ENCODE measurements around the gene MVK. TPM values are rescaled to one million over a fixed set of nuclear protein-coding genes. Genes with fewer than 3 reads are reported as not detected.

Gene MVK
- total and polyA plus RNA-seq, 2 of the 4 experiments (the other 2 are of a cell fraction): 6.6 to 11.5 TPM

GRCh38 chr12:109567296-109567695 lies 6.3 kb upstream of the MVK start:
- no peak overlapping the region for H3K4me3 ChIP-seq (ENCODE audit: insufficient read depth, low read depth, low read length)
- BruUV-seq (replicated peaks): no TSS peak
- no peak overlapping the region for H2AK9ac ChIP-seq (replicated peaks; ENCODE audit: low read depth, low read length, poor library complexity)
- no peak overlapping the region for H2BK15ac ChIP-seq (ENCODE audit: low read depth, low read length)
- H4K5ac ChIP-seq (ENCODE audit: low read depth, low read length): no peak overlapping the region
- H3K18ac ChIP-seq (ENCODE audit: low read depth, low read length): no peak overlapping the region
- H3K23ac ChIP-seq (ENCODE audit: low read depth, low read length): no peak overlapping the region
- no peak overlapping the region for H2AK5ac ChIP-seq (ENCODE audit: low read depth, low read length)
- no peak overlapping the region for H2BK120ac ChIP-seq (ENCODE audit: low read depth, low read length)
- H4K20me1 ChIP-seq (ENCODE audit: insufficient read depth, low read length): no peaks in the 10 kb centered on the region
- H3K4me2 ChIP-seq (ENCODE audit: low read depth, low read length): no peak overlapping the region
- H3K27me3 ChIP-seq (ENCODE audit: control insufficient read depth, insufficient read depth, low read length): no peaks in the 10 kb centered on the region
- 0 out of 2 replicates have a peak, but pooled peaks cover under 1% of the 10 kb centered on the region for H3K9me3 ChIP-seq (ENCODE audit: control insufficient read depth, insufficient read depth, low read length)
- no peak overlapping the region for H3K56ac ChIP-seq (ENCODE audit: extremely low read depth, insufficient read depth, low read length)
- no peaks in the 10 kb centered on the region for H3K9me1 ChIP-seq (ENCODE audit: insufficient read depth, low read length)
- H3K79me1 ChIP-seq (ENCODE audit: low read depth in 1 of 2, low read length in 2 of 2): 0 out of 4 replicates have a peak, but pooled peaks cover 0 to 3% of the 10 kb centered on the region in 2 experiments
- in situ Hi-C loops (cut with MboI; ENCODE audit: low sequenced_read_pairs): no loop called here
- CTCF ChIA-PET: no interaction called here
- no peak for DNase-seq
- H2AFZ ChIP-seq (replicated peaks; ENCODE audit: low read length, poor library complexity): no peak overlapping the region
- H3K27ac ChIP-seq (ENCODE audit: insufficient read depth, low read length): no peak overlapping the region
- WGBS, 2 experiments (ENCODE audit: extremely low coverage in 2 of 2, insufficient read length in 1 of 2): 82% methylated on average over 6 of the region's 10 CpGs; no CpG with 5 or more reads in 1 of the 2 experiments
- no peak overlapping the region for H4K8ac ChIP-seq (ENCODE audit: low read depth in 2 of 2, low read length in 2 of 2)
- no peak overlapping the region for H4K91ac ChIP-seq (ENCODE audit: insufficient read depth, low read depth, low read length)
- ATAC-seq (ENCODE audit: low read depth): no peak
- POLR2A ChIA-PET (ENCODE audit: unreplicated experiment): no interaction called here
- TF ChIP-seq BHLHE40 (IDR thresholded peaks at IDR 0.05; ENCODE audit: low read depth, low read length) (no peak), ELK1 (IDR thresholded peaks at IDR 0.05; ENCODE audit: borderline replicate concordance, low read depth, low read length) (no peak), CEBPB (IDR thresholded peaks at IDR 0.05; ENCODE audit: low read depth, low read length) (no peak), RAD21 (IDR thresholded peaks at IDR 0.05; ENCODE audit: low read length) (no peak), SMC3 (IDR thresholded peaks at IDR 0.05; ENCODE audit: low read depth, low read length) (no peak), FOS (IDR thresholded peaks at IDR 0.05; ENCODE audit: low read depth, low read length) (no peak), NFE2L2 (IDR thresholded peaks at IDR 0.05; ENCODE audit: low read depth, low read length) (no peak), RFX5 (IDR thresholded peaks at IDR 0.05; ENCODE audit: low read depth, low read length) (no peak), MAFK (IDR thresholded peaks at IDR 0.05; ENCODE audit: low read depth, low read length) (no peak), CTCF (conservative IDR thresholded peaks at IDR 0.05; ENCODE audit: low read depth, low read length) (no peak), MAZ (IDR thresholded peaks at IDR 0.05; ENCODE audit: borderline replicate concordance, low read depth, low read length) (no peak), CHD1 (IDR thresholded peaks at IDR 0.05; ENCODE audit: low read depth, low read length) (no peak), MXI1 (IDR thresholded peaks at IDR 0.05; ENCODE audit: borderline replicate concordance, low read depth, low read length) (no peak), POLR2A (IDR thresholded peaks at IDR 0.05; ENCODE audit: low read depth, low read length) (no peak)
- no peaks in the 10 kb centered on the region for H3K4me1 ChIP-seq (ENCODE audit: control insufficient read depth, insufficient read depth, low read length)
- no peak overlapping the region for H2BK5ac ChIP-seq (ENCODE audit: low read depth, low read length, poor library complexity, severe bottlenecking)
- H3K4ac ChIP-seq (ENCODE audit: low read depth, low read length): no peak overlapping the region
- no peak overlapping the region for H3K9ac ChIP-seq (ENCODE audit: low read depth, low read length)
- dilution Hi-C loops (cut with HindIII; ENCODE audit: low sequenced_read_pairs, unreplicated experiment): no loop called here
- H3K36me3 ChIP-seq (ENCODE audit: control insufficient read depth, insufficient read depth, low read length): peaks cover 6% of the 10 kb centered on the region
- H3K14ac ChIP-seq (replicated peaks; ENCODE audit: low read depth, low read length): no peak overlapping the region
- intact Hi-C loops (cut with micrococcal nuclease): no loop called here
- H2BK20ac ChIP-seq (ENCODE audit: low read depth, low read length): no peak overlapping the region
